Measurements from ENCODE around the gene ZBTB38. TPM values are rescaled to one million over a fixed set of nuclear protein-coding genes. Genes with fewer than 3 reads are reported as not detected.

The ZBTB38 gene
- total and polyA plus RNA-seq, 8 donors = 5.3 to 253 (median 41.0) TPM

GRCh38 chr3:141323936-141324704 lies 44.2 kb upstream of the ZBTB38 start:
- TF ChIP-seq CTCF (IDR thresholded peaks at IDR 0.05) = no peak
- TF ChIP-seq POLR2AphosphoS5 (IDR thresholded peaks at IDR 0.05) = no peak
- TF ChIP-seq POLR2A (IDR thresholded peaks at IDR 0.05) = no peak
- Histone ChIP-seq H3K4me3 (no peak overlapping the region), H3K27ac (no peak overlapping the region), H3K4me1 (peaks cover 0 to 13% (median 5%) of the 10 kb centered on the region in 4 donors), H3K36me3 (no peaks in the 10 kb centered on the region), H3K27me3 (no peaks in the 10 kb centered on the region), H3K9me3 (no peaks in the 10 kb centered on the region)
- 54 to 80% (median 63%) methylated on average over 4 of the region's 4 CpGs for WGBS, 5 donors
- no peak for DNase-seq
- intact Hi-C loops (cut with DNase I; ENCODE audit: low total_unique reads) = no loop called here

- H3K9me3 ChIP-seq = no peaks in the 10 kb centered on the region
- TF ChIP-seq POLR2A (IDR thresholded peaks at IDR 0.05) = no peak
- TF ChIP-seq POLR2AphosphoS5 (IDR thresholded peaks at IDR 0.05) = no peak
- TF ChIP-seq EP300 (IDR thresholded peaks at IDR 0.05) = no peak
- no peak for TF ChIP-seq CTCF (IDR thresholded peaks at IDR 0.05)
- H3K27ac ChIP-seq = no peak overlapping the region
- DNase-seq = peak in 1 of 2 donors; percentile 54
- H3K4me3 ChIP-seq = no peak overlapping the region
- intact Hi-C loops (cut with DNase I; ENCODE audit: low total_unique reads) = no loop called here
- no peaks in the 10 kb centered on the region for H3K36me3 ChIP-seq
- H3K27me3 ChIP-seq = no peaks in the 10 kb centered on the region
- peaks cover 0 to 13% (median 5%) of the 10 kb centered on the region in 4 donors for H3K4me1 ChIP-seq
These were observed 42.2 kb upstream of the ZBTB38 start for GRCh38 chr3:141326123-141326522.

GRCh38 chr3:141326626-141327025 lies 41.7 kb upstream of the ZBTB38 start:
- H3K27me3 ChIP-seq = no peaks in the 10 kb centered on the region
- peaks cover 0 to 13% (median 5%) of the 10 kb centered on the region in 4 donors for H3K4me1 ChIP-seq
- H3K9me3 ChIP-seq = no peaks in the 10 kb centered on the region
- TF ChIP-seq POLR2AphosphoS5 (IDR thresholded peaks at IDR 0.05) = no peak
- TF ChIP-seq POLR2A (IDR thresholded peaks at IDR 0.05) = no peak
- TF ChIP-seq EP300 (IDR thresholded peaks at IDR 0.05) = no peak
- no peak for TF ChIP-seq CTCF (IDR thresholded peaks at IDR 0.05)
- WGBS, 5 donors = 67 to 83% (median 80%) methylated on average over 3 of the region's 3 CpGs
- H3K4me3 ChIP-seq = no peak overlapping the region
- no peak overlapping the region for H3K27ac ChIP-seq
- DNase-seq = no peak
- no peaks in the 10 kb centered on the region for H3K36me3 ChIP-seq
- intact Hi-C loops (cut with DNase I; ENCODE audit: low total_unique reads) = no loop called here

- no peaks in the 10 kb centered on the region for H3K27me3 ChIP-seq
- no peaks in the 10 kb centered on the region for H3K9me3 ChIP-seq
- DNase-seq = no peak
- H3K27ac ChIP-seq = no peak overlapping the region
- no peak overlapping the region for H3K4me3 ChIP-seq
- TF ChIP-seq CTCF (IDR thresholded peaks at IDR 0.05) = no peak
- no peak for TF ChIP-seq POLR2AphosphoS5 (IDR thresholded peaks at IDR 0.05)
- TF ChIP-seq EP300 (IDR thresholded peaks at IDR 0.05) = no peak
- TF ChIP-seq POLR2A (IDR thresholded peaks at IDR 0.05) = no peak
- H3K36me3 ChIP-seq = no peaks in the 10 kb centered on the region
- intact Hi-C loops (cut with DNase I; ENCODE audit: low total_unique reads) = no loop called here
- peaks cover 0 to 13% (median 5%) of the 10 kb centered on the region in 4 donors for H3K4me1 ChIP-seq
- WGBS, 5 donors = 75 to 88% (median 83%) methylated on average over 7 of the region's 7 CpGs
These were observed 39.8 kb upstream of the ZBTB38 start for GRCh38 chr3:141328286-141329166.
